ENCODE measurements around the gene SUPT20HL2. TPM values are rescaled to one million over a fixed set of nuclear protein-coding genes. Genes with fewer than 3 reads are reported as not detected.
"Not testable (repeated sequence)": the region's sequence is repeated elsewhere in the genome, so short reads cannot be mapped to it uniquely, and the experiment has no call there.

Gene SUPT20HL2
- total RNA-seq (2021) (not detected in 2 replicates), Bru-seq, nascent RNA (not detected), BruChase-seq, experiment 1, labeled RNA remaining after a 2-hour chase (not detected), BruChase-seq, experiment 2, labeled RNA remaining after a 6-hour chase (not detected)
- long read RNA-seq, result 0 reads

- Histone ChIP-seq H3K4me1 (replicated peaks; ENCODE audit: insufficient read depth) (no peaks in the 10 kb centered on the region), H3K4me3 (no peak within 1 kb of the TSS), H3K27ac (no peak within 1 kb of the TSS), H2AFZ (no peak within 1 kb of the TSS), H3F3A (ENCODE audit: insufficient read depth, low read depth) (no peaks in the 10 kb centered on the region), H3K36me3 (ENCODE audit: low read depth) (no peaks in the 10 kb centered on the region), H3K4me2 (no peak within 1 kb of the TSS), H4K20me1 (ENCODE audit: insufficient read depth) (no peaks in the 10 kb centered on the region), H3K9me3 (ENCODE audit: insufficient read depth, low read depth) (no peaks in the 10 kb centered on the region), H3K27me3 (ENCODE audit: insufficient read depth, low read depth) (no peaks in the 10 kb centered on the region), H3K79me2 (ENCODE audit: low read depth) (no peaks in the 10 kb centered on the region), H3K9me2 (ENCODE audit: insufficient read depth) (no peaks in the 10 kb centered on the region)
- intact Hi-C loops (cut with micrococcal nuclease; ENCODE audit: unreplicated experiment), result no loop called here
- no TSS peak for BruUV-seq (replicated peaks)
- CTCF ChIA-PET, result no interaction called here
- POLR2A ChIA-PET (ENCODE audit: unreplicated experiment), result no interaction called here
- TF ChIP-seq CTCF (conservative IDR thresholded peaks at IDR 0.05) (no peak), EZH2 (IDR thresholded peaks at IDR 0.05; ENCODE audit: low read depth) (no peak)
- DNase-seq, result no peak
Measured at GRCh38 chrX:24314019-24314635, at the start of gene SUPT20HL2. Gene SUPT20HL2 (minus strand): TSS chrX:24314069. CDS start chrX:24313315, 754 bp downstream.

- H3K36me3 ChIP-seq (ENCODE audit: low read depth); BruUV-seq (replicated peaks); H3K79me2 ChIP-seq (ENCODE audit: low read depth); H2AFZ ChIP-seq; H3K4me1 ChIP-seq (replicated peaks; ENCODE audit: insufficient read depth); H3K27me3 ChIP-seq (ENCODE audit: insufficient read depth, low read depth); H3K27ac ChIP-seq; CTCF ChIA-PET; H3K9me2 ChIP-seq (ENCODE audit: insufficient read depth); POLR2A ChIA-PET (ENCODE audit: unreplicated experiment); intact Hi-C loops (cut with micrococcal nuclease; ENCODE audit: unreplicated experiment); H3K4me3 ChIP-seq; H3K9me3 ChIP-seq (ENCODE audit: insufficient read depth, low read depth); DNase-seq; H4K20me1 ChIP-seq (ENCODE audit: insufficient read depth); H3F3A ChIP-seq (ENCODE audit: insufficient read depth, low read depth); H3K4me2 ChIP-seq: not testable (repeated sequence)
Measured at GRCh38 chrX:24362089-24362745, 48.3 kb upstream of the SUPT20HL2 start.

GRCh38 chrX:24360272-24360671, 46.4 kb upstream of the SUPT20HL2 start, which contains the start of gene SUPT20HL1:
Gene SUPT20HL1 (plus strand): TSS chrX:24360639. CDS start chrX:24362761, 2,122 bp downstream.
- H3K4me2 ChIP-seq, result no peak within 1 kb of the TSS
- intact Hi-C loops (cut with micrococcal nuclease; ENCODE audit: unreplicated experiment), result no loop called here
- H4K20me1 ChIP-seq (ENCODE audit: insufficient read depth), result no peaks in the 10 kb centered on the region
- no peaks in the 10 kb centered on the region for H3K36me3 ChIP-seq (ENCODE audit: low read depth)
- BruUV-seq (replicated peaks), result no TSS peak
- H2AFZ ChIP-seq, result no peak within 1 kb of the TSS
- no peaks in the 10 kb centered on the region for H3K4me1 ChIP-seq (replicated peaks; ENCODE audit: insufficient read depth)
- H3F3A ChIP-seq (ENCODE audit: insufficient read depth, low read depth), result no peaks in the 10 kb centered on the region
- H3K79me2 ChIP-seq (ENCODE audit: low read depth), result no peaks in the 10 kb centered on the region
- H3K27ac ChIP-seq, result no peak within 1 kb of the TSS
- no peaks in the 10 kb centered on the region for H3K27me3 ChIP-seq (ENCODE audit: insufficient read depth, low read depth)
- H3K9me2 ChIP-seq (ENCODE audit: insufficient read depth), result no peaks in the 10 kb centered on the region
- ChIA-PET CTCF (no interaction called here), POLR2A (ENCODE audit: unreplicated experiment) (no interaction called here)
- TF ChIP-seq CTCF (conservative IDR thresholded peaks at IDR 0.05) (no peak), EZH2 (IDR thresholded peaks at IDR 0.05; ENCODE audit: low read depth) (no peak)
- H3K4me3 ChIP-seq, result no peak within 1 kb of the TSS
- no peaks in the 10 kb centered on the region for H3K9me3 ChIP-seq (ENCODE audit: insufficient read depth, low read depth)
- DNase-seq, result no peak

Data from PC-9 (cell line).